Mesenteric fat pad (tissue), 1 donor: ENCODE measurements around the gene AP5S1. TPM values are rescaled to one million over a fixed set of nuclear protein-coding genes. Genes with fewer than 3 reads are reported as not detected.
"Not testable (repeated sequence)": the region's sequence is repeated elsewhere in the genome, so short reads cannot be mapped to it uniquely, and the experiment has no call there.

Experiments
- DNase-seq: peaks from one replicate; pipeline ENCODE4 v3.0.0-alpha.2; 2020; ENCODE audit warnings: low spot score
- total RNA-seq: library from RNA; stranded (reverse); fragmentation: NEBNext Ultra II Directional; extraction: Animal tissue kit (Norgen Biotek cat#: 25700); gene quantifications from one replicate; pipeline ENCODE4 v1.2.1, GENCODE V29; 2021
- donor health status: DM: yes; HTN: yes; CAD: no.

AP5S1 gene
- total RNA-seq, 1 donor from 2014 or later = 13.2 TPM

DNA sequence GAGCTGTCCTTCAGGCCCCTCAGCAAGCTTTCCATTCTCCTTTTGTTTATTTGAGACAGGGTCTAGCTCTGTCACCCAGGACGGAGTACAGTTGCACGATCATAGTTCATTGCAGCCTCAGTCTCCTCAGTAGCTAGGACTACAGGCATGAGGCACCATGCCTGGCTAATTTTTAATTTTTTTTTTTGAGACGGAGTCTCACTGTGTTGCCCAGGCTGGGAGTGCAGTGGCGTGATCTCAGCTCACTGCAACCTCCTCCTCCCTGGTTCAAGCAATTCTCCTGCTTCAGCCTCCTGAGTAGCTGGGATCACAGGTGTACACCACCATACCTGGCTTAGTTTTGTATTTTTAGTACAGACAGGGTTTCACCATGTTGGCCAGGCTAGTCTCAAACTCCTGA is 31.1 kb upstream of the AP5S1 start:
- DNase-seq = not testable (repeated sequence)

DNA sequence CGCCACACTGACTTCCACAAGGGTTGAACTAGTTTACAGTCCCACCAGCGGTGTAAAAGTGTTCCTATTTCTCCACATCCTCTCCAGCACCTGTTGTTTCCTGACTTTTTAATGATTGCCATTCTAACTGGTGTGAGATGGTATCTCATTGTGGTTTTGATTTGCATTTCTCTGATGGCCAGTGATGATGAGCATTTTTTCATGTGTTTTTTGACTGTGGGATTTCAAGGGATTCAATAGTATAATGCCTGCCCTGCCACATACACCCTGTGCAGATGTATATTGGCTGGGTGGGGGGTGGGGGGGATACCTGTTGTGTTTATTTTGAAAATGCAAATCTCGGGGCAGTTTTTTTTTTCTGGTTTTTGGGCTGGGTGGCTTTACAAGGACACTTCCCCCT is 26.2 kb upstream of the AP5S1 start:
- DNase-seq = not testable (repeated sequence)

DNA sequence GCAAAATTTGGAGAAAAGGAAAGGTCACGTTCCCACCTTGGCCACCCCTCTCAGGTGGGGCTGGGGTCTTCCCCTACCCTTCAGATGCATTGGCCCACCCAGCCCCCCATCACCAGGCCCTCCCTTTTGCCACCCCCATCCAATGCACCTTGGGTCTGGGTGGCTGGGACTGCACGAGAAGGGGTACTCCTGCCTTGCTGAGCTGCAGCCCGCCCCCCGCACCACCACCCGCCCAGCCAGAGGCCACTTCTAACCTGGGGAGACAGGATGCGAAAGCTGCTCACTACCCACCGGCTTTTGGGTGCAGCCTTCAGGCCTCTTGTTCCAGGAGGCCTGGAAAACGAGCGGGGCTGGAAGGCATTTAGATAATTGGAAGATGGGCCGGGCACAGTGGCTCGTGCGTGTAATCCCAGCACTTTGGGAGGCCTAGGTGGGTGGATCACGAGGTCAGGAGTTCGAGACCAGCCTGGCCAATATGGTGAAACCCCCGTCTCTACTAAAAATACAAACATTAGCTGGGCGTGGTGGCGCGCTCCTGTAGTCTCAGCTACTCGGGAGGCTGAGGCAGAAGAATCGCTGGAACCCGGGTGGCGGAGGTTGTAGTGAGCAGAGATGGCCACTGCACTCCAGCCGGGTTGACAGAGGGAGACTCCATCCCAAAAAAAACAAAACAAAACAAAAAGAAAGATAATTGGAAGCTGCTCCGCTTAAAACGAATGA is 25.5 kb upstream of the AP5S1 start:
- no peak for DNase-seq

DNA sequence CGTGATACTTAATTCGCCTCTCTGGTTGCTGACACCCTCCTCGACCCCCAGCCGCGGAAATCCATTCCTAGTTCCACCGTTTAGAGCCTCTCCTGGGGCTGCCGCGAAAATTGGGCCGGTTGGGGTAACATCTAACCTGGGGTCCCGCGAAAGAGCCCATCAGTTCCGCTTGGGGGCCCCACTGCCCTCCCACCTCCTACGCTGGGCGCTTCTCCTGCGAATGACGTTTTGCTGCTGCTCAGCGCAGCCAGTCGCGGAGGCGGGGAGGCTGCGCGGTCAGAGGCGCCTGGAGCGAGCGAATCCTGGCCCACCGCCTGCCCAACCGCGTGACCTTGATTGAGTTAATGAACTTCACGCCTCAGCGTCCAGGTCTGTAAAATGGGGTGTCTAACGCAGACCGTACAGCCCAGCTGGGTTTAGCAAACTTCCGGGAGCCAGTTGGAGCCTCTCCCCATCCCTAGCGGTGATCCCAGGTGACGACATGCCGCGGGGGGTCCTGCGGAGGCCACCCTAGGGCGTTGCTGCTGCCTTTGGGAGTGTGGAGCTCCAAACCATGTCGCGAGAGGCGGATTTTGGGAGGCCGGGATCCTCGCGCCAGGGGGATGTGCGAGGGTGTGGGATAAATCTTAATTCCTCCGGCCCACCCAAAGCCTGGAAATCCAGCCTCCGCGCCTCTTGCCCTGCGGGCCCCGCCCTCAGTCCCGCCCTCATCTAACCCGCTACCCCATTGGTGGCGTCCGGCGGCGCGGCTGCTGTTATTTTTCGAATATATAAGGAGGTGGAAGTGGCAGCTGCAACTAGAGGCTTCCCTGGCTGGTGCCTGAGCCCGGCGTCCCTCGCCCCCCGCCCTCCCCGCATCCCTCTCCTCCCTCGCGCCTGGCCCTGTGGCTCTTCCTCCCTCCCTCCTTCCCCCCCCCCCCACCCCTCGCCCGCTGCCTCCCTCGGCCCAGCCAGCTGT is 24.6 kb upstream of the AP5S1 start, which contains the start of gene CDC25B:
CDC25B (plus strand) TSS at position 800 of the 958 bp plus-strand sequence. CDS start 222 bp downstream, outside the sequence.
- DNase-seq = peak; percentile 97

DNA sequence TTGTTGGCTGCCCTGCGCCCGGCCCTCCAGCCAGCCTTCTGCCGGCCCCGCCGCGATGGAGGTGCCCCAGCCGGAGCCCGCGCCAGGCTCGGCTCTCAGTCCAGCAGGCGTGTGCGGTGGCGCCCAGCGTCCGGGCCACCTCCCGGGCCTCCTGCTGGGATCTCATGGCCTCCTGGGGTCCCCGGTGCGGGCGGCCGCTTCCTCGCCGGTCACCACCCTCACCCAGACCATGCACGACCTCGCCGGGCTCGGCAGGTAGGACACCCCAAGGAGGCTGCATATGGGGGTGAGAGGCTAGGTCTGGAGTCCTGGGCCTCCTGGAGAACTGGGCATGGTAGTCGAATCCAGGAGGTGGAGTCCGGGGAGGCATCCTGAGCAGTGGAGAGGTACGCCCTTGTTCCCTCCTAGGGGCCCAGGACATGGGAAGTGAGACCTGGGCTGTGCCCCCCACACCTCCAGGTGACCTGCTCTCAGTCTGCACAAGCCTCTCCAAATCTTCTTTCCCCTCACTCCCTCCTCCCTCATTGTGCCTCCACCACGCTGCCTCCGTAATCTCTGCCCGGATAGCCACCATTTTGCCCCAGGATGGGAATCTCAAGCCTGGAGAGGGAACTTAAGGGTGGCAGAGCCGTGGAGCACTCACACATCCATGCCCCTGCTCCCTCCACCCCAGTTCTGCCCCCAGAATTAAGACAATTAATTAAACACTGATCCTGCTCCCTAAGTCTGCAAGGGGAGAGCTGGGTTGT is 23.7 kb upstream of the AP5S1 start:
- no peak for DNase-seq

DNA sequence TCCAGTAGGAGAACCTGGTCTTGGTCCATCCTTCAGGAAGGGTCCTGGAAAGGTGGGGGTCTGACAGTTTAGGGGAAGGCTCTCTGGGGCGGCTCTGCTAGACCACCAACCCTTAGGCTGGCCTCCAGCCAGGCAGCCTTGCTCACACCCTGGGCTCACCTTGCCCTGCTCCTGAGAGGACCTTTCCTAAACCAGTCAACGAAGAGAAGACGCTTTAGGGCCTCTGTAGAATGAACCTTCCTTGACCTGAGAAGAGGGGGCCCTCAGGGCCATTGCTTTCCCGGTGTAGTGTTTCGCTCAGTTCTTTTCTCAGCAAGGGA is 23.2 kb upstream of the AP5S1 start:
- no peak for DNase-seq

DNA sequence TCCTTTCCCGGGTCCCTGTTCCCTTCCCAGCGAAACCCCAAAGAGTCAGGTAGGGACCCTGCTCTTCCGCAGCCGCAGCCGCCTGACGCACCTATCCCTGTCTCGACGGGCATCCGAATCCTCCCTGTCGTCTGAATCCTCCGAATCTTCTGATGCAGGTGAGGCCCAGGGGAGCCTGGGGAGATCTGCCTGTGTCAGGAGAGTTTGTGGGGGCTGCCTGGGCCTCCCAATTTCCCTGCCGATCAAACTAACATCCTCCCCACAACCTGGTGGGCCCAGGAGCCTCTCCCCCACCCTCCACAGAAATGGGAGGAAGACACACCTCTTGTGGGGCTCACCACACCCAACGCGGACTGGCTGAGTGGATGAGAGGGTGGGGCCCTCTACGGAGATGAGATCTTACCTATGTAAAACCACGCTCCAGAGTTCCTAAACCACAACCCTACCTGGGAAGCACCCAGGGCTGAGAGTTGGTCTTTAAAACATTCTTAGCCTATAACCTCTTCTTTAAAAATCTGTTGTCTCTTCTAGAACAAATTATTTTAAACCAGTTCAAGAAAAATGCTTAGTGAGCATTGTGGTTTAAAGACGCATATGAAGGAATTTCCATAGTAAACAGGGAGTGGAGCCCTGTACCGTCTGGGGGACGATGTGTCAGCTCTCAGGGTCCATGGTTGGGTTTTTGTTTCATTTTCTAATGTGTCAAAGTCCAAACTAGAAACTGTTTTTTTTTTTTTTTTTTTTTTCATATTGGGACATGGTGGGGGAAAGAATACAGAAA is 22.6 kb upstream of the AP5S1 start:
- no peak for DNase-seq

DNA sequence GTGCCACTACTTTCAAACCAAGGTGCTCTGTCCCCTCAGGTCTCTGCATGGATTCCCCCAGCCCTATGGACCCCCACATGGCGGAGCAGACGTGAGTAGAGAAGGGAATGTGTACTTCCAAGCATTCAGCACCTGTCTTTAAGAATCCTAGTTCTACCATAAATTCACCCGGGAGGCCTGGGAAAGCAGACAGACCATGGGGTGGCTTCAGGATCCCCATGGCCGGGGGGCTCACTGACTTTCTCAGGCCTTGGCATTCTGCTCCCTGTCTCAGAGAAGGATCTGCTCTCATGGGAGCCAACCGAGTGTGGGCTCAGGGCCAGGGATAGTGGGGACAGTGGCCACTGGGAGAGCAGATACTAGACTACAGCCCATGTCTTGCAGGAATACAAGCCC is 22.0 kb upstream of the AP5S1 start:
- DNase-seq = no peak

DNA sequence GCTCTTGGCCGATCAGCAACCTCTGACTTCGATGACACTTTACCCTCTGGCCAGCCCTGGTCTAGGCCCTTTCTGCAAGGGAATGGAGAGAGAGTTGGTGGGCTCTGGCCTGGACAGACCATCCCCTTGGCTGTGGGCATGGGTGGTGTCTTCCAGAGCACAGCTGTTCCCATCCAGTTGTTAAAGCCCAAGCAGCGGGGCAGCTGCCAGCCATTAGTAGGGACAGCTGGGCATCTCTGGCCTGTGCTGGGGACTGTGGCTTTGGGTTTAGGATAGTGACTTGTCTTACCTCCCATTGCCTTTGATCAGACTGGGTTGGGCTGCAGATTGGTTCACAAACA is 21.5 kb upstream of the AP5S1 start:
- no peak for DNase-seq

DNA sequence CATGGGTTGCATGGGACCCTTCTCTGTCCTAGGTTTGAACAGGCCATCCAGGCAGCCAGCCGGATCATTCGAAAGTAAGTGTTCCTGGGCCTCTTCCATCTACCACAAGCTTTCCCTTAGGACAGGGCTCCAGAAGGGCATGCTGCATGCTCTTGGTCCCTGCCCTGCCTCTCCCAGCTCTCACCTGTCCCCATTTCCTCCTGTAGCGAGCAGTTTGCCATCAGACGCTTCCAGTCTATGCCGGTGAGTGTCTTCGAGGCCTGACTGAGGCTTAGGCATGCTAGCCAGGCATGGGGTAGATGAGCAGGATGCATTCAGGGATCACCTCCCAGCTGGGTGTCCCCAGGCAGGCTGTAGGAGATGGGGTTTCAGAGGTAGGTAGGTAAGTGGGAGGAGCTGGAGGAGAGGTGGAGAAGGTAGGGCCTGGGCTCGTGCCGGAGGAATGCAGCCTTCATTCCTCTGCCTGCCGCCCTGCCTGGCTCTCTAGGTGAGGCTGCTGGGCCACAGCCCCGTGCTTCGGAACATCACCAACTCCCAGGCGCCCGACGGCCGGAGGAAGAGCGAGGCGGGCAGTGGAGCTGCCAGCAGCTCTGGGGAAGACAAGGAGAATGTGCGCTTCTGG is 20.0 kb upstream of the AP5S1 start:
- DNase-seq = no peak

DNA sequence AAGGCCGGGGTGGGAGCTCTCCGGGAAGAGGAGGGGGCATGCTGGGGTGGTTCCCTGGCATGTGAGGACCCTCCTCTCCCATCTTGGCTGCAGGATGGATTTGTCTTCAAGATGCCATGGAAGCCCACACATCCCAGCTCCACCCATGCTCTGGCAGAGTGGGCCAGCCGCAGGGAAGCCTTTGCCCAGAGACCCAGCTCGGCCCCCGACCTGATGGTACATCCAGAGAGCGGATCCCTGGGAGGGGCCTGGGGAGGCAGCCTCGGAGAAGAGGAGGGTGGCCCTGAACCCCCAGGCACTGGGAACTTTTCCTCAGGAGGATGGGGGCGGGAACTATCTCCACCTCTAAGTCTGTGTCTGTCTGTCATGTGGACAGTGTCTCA is 19.5 kb upstream of the AP5S1 start:
- DNase-seq = no peak

DNA sequence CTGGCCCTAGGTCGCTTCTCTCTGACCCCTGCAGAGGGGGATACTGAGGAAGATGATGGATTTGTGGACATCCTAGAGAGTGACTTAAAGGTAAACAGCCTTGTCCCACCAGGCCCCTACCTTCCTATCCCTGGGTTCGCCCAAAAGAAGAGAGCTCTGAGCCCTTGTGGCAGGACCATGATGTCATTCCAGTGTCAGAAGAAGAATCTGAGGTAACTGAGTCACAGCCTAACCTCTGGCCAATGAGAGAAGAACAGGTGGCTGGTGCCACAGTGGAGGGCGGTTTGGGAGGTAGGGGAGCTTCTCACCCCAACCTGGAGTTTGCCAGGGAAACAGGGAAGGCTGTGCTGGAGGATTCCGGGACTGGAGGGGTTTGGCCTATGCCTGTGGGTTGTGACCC is 19.0 kb upstream of the AP5S1 start:
- DNase-seq = no peak

DNA sequence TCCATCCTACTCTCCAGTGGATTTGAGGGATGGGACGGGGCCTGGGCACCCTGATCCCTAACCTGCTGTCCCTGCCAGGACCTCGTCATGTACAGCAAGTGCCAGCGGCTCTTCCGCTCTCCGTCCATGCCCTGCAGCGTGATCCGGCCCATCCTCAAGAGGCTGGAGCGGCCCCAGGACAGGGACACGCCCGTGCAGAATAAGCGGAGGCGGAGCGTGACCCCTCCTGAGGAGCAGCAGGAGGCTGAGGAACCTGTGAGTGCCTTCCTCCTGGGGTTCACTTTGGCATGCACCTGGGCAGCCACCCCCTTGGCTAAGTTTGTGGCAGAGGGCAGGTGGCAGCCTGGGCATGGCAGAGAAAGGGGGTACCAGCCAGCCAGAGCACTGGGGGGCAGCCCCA is 18.5 kb upstream of the AP5S1 start:
- DNase-seq = no peak

DNA sequence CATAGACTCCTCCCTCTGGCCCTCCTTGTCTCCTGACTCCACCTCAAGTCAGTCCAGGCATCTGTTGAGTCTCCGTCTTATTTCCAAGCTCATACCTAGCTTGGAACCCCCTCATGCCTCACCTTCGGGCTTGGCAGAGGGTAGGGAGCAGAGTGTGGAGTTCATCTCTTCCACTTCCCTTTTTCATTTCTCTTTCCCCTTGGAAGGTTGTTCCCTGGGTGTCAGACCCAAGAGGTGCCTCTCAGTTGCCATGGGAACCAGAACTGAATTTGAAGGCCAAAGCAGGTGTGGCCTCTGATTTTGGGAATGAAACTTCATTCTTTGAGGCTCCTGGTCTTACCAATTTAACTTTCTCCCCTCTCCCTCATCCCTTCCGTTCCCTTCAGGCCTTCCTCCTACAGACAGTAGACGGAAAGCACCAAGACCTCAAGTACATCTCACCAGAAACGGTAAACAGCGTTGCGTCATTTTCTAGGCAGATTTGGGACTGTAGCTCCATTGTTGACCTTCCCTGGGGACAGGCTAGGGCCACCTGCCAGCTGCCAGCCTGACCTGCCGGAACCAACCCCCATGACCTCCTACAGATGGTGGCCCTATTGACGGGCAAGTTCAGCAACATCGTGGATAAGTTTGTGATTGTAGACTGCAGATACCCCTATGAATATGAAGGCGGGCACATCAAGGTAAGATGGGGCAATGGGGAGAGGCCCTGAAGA is 17.7 kb upstream of the AP5S1 start:
- no peak for DNase-seq

DNA sequence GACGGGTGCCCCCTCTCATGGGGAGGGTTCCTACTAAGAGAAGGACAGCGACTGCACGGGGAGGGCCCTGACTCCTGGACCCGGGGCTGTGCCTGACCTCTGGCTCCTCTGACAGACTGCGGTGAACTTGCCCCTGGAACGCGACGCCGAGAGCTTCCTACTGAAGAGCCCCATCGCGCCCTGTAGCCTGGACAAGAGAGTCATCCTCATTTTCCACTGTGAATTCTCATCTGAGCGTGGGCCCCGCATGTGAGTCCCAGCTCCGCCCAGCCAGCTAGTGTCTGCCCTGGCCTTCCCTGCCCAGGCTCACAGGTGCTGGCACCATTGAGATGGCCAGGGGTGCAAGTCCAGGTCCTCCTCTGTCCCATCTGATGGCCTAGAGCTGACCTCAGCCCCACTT is 17.1 kb upstream of the AP5S1 start:
- no peak for DNase-seq

DNA sequence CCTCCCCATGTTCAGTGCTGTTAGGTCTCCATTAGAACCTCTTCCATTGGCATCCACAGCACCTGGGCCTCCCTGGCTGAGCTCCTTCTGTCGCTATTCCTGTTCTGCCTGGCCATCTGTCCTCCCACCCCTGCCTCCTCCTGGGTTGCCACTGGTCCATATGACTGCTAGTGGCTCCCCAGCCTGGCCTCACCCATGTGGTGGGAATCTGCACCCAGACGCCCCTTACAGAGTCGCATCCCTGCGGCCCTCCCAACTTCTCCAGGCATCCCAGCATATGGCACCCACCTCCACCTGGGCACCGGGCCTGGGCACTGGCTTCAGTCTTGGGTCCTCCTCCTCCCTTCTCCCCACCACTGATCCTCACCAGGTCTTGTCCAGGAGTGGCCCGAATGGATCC is 16.5 kb upstream of the AP5S1 start:
- DNase-seq = no peak

DNA sequence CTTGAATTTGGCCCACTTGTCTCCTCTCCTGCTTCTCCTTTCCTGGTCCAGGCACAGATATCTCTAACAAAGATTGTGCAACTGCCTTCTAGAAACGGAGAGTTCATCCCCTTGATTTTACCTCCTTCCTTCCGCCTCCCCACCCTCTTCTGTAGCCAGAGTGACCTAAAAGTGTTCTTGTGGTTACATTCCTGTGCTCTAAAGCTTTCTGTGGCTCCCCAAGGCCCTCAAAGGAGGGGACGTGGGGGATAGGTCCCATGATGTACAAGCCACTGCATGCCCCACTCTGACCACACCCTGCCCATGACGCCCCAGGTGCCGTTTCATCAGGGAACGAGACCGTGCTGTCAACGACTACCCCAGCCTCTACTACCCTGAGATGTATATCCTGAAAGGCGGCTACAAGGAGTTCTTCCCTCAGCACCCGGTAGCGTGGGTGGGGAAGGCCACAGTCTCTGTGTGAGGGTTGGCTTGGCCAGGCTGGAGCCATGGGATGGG is 16.0 kb upstream of the AP5S1 start:
- DNase-seq = no peak

DNA sequence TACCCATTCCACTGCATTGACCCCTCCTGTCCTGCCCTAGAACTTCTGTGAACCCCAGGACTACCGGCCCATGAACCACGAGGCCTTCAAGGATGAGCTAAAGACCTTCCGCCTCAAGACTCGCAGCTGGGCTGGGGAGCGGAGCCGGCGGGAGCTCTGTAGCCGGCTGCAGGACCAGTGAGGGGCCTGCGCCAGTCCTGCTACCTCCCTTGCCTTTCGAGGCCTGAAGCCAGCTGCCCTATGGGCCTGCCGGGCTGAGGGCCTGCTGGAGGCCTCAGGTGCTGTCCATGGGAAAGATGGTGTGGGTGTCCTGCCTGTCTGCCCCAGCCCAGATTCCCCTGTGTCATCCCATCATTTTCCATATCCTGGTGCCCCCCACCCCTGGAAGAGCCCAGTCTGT is 15.6 kb upstream of the AP5S1 start:
- no peak for DNase-seq

DNA sequence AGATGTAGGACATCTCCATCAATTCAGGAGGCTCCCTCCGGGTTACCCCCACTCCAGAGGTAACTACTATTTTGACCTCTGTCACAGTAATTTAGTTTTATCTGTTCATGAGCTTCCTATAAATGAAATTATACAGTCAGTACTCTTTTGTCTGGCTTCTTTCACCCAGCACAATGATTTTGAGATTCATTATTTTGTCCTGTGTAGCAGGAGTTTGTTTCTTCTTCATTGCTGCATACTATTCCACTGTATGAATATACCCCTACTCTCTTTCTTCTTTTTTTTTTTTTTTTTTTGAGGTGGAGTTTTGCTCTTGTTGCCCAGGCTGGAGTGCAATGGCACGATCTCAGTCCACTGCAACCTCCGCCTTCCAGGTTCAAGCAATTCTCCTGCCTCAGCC is 11.8 kb upstream of the AP5S1 start:
- no peak for DNase-seq
